Caco-2 (cell line): ENCODE results near the gene SNCA. TPM values are rescaled to one million over a fixed set of nuclear protein-coding genes. Genes with fewer than 3 reads are reported as not detected.

Source experiments
- BruUV-seq: library from RNA; stranded (reverse); fragments of 400-500 nt; replicated peaks from 2 replicates; lab custom pipeline; 2021; lab: Mats Ljungman, UMichigan
- CTCF ChIA-PET: fragments of 300-600 bp; sonication (Branson Sonifier 250); formaldehyde crosslinking; loops from one replicate; lab custom pipeline; 2022; ENCODE audit warnings: antibody characterized with exemption; lab: Charles Lee
- POLR2A ChIA-PET: fragments of 300-600 bp; sonication (Branson Sonifier 250); formaldehyde crosslinking; loops from one replicate; lab custom pipeline; 2022; ENCODE audit warnings: antibody characterized with exemption; lab: Charles Lee
- DNase-seq, 2 experiments: peaks; one replicate each; pipeline versions ENCODE4 v3.0.0 to v3.0.0-alpha.2; 2020 to 2022
- H3K27me3 ChIP-seq: replicated peaks from 2 replicates; pipeline ENCODE4 v1.6.0; 2011; ENCODE audit warnings: low read length; ENCODE audit not compliant: control insufficient read depth, insufficient read depth
- H3K36me3 ChIP-seq: 2 replicates; pipeline ENCODE4 v1.5.1; 2011; ENCODE audit warnings: low read length; ENCODE audit not compliant: control insufficient read depth, insufficient read depth
- H3K4me1 ChIP-seq: fragments of 250-450 bp; sonication (Bioruptor Pico); 2 replicates; pipeline ENCODE4 v1.5.1; 2020; ENCODE audit warnings: mild to moderate bottlenecking
- H3K4me3 ChIP-seq: 2 replicates; pipeline ENCODE4 v1.5.1; 2011; ENCODE audit warnings: low read depth, mild to moderate bottlenecking, control low read depth, low read length
- H3K9me3 ChIP-seq: fragments of 250-450 bp; sonication (Bioruptor Pico); 2 replicates; pipeline ENCODE4 v1.5.1; 2020; ENCODE audit warnings: mild to moderate bottlenecking, moderate library complexity
- H3K27ac Mint-ChIP-seq: one replicate; pipeline ENCODE4 v1.8.0; 2022; ENCODE audit warnings: mixed read lengths; ENCODE audit not compliant: unreplicated experiment
- H3K27me3 Mint-ChIP-seq: one replicate; pipeline ENCODE4 v1.8.0; 2022; ENCODE audit warnings: mixed read lengths; ENCODE audit not compliant: insufficient read depth, unreplicated experiment
- H3K36me3 Mint-ChIP-seq: one replicate; pipeline ENCODE4 v1.8.0; 2022; ENCODE audit warnings: mild to moderate bottlenecking, mixed read lengths; ENCODE audit not compliant: insufficient read depth, unreplicated experiment
- H3K4me1 Mint-ChIP-seq: one replicate; pipeline ENCODE4 v1.8.0; 2022; ENCODE audit warnings: low read depth, mixed read lengths; ENCODE audit not compliant: unreplicated experiment
- H3K4me3 Mint-ChIP-seq: one replicate; pipeline ENCODE4 v1.8.0; 2022; ENCODE audit warnings: mild to moderate bottlenecking, moderate library complexity, mixed read lengths; ENCODE audit not compliant: unreplicated experiment
- H3K9me3 Mint-ChIP-seq: one replicate; pipeline ENCODE4 v1.8.0; 2022; ENCODE audit warnings: mixed read lengths; ENCODE audit not compliant: unreplicated experiment
- intact Hi-C: fragments of 100-400 bp; cut with micrococcal nuclease; formaldehyde crosslinking; loops from one replicate; pipeline ENCODE4 v1.10.0; 2022; ENCODE audit not compliant: unreplicated experiment
- total RNA-seq: library from RNA; stranded (reverse); gene quantifications from 2 replicates; pipeline ENCODE4 v1.2.3, GENCODE V29; 2022
- TF ChIP-seq, protein P1 (sequence below), 2 experiments: fragments of 200-600 bp in 1 of 2; IDR thresholded peaks; 1 replicate in 1 of 2; 2 replicates in 1 of 2; pipeline versions ENCODE4 v1.5.1 to v1.8.0; 2011 to 2022; ENCODE audit warnings: antibody characterized with exemption in 1 of 2, control low read depth in 1 of 2, inconsistent platforms in 1 of 2, low read depth in 1 of 2, low read length in 1 of 2, mild to moderate bottlenecking in 1 of 2, moderate library complexity in 1 of 2; ENCODE audit not compliant: insufficient read depth in 1 of 2, severe bottlenecking in 1 of 2, unreplicated experiment in 1 of 2

SNCA gene
- total RNA-seq, 1 experiment from 2014 or later, result 8.4 TPM

DNA sequence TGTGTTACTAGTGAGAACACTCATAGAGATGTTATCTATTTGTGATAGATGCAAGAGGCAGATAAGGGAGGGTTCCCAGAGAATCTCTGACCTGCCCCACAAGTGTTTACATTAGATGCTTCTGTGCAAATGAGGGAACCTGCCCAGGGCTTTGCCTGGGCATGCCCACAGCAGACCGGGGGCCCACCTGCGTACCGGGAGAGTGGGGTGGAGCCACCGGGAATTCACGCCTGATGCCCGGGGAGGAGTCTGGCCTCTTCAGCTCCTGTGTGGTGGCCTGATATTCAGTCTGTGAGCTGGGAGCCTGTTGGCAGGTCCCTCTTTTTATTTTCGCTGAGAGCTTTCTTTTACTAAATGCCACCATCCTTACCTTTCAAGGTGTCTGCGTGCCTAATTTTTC is 155.7 kb downstream of the SNCA start:
- no TSS peak for BruUV-seq
- peak; percentile 12 to 56 for DNase-seq
- no peaks in the 10 kb centered on the region for H3K36me3 ChIP-seq
- H3K27me3 Mint-ChIP-seq, result no peaks in the 10 kb centered on the region
- no peak overlapping the region for H3K4me3 ChIP-seq
- H3K9me3 Mint-ChIP-seq, result peaks cover 6% of the 10 kb centered on the region
- POLR2A ChIA-PET, result no interaction called here
- TF ChIP-seq, protein P1, sequence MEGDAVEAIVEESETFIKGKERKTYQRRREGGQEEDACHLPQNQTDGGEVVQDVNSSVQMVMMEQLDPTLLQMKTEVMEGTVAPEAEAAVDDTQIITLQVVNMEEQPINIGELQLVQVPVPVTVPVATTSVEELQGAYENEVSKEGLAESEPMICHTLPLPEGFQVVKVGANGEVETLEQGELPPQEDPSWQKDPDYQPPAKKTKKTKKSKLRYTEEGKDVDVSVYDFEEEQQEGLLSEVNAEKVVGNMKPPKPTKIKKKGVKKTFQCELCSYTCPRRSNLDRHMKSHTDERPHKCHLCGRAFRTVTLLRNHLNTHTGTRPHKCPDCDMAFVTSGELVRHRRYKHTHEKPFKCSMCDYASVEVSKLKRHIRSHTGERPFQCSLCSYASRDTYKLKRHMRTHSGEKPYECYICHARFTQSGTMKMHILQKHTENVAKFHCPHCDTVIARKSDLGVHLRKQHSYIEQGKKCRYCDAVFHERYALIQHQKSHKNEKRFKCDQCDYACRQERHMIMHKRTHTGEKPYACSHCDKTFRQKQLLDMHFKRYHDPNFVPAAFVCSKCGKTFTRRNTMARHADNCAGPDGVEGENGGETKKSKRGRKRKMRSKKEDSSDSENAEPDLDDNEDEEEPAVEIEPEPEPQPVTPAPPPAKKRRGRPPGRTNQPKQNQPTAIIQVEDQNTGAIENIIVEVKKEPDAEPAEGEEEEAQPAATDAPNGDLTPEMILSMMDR (IDR thresholded peaks at IDR 0.05; ENCODE audit: insufficient read depth in 1 of 2, low read depth in 1 of 2, low read length in 1 of 2, severe bottlenecking in 1 of 2, unreplicated experiment in 1 of 2), result no peak
- intact Hi-C loops, result no loop called here
- no peaks in the 10 kb centered on the region for H3K36me3 Mint-ChIP-seq
- H3K9me3 ChIP-seq, result no peaks in the 10 kb centered on the region
- peaks cover 12% of the 10 kb centered on the region for H3K4me1 Mint-ChIP-seq
- H3K4me3 Mint-ChIP-seq, result peak overlapping the region; percentile 32
- CTCF ChIA-PET, result no interaction called here
- H3K27ac Mint-ChIP-seq, result no peak overlapping the region
- peaks cover 5% of the 10 kb centered on the region; the same call in 1 of the 2 replicates for H3K4me1 ChIP-seq
- no peaks in the 10 kb centered on the region for H3K27me3 ChIP-seq

DNA sequence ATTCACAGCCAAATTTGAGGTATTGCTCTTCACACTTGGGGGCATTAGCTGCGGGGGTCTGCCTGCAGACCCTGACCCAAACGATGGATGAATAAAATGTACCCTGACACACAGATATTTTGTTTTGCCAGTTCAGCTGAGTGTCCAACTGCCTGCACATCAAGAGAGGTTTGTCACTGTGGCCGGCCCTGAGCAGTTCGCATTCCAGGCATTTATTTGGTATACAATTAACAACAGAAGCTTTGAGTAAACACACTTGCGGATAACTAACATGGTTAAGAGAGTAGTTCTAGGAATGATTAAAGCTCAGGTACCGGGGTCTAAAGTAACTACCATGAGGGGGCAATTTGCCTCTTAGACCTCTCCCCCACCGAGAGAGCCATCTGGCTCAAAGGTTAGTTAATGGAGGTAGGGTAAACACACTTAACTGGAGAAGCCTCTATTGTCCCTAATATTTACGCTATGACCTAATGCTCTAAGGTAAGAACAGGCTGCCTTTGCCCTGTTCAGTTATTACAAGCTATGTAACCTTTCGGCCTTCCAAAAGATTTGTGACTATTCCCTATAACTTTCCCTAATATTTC is 162.0 kb downstream of the SNCA start:
- BruUV-seq, result no TSS peak
- Mint-ChIP-seq H3K36me3 (no peaks in the 10 kb centered on the region), H3K4me1 (peaks cover 16% of the 10 kb centered on the region), H3K9me3 (peaks cover 9% of the 10 kb centered on the region), H3K27ac (peak overlapping the region; percentile 85), H3K4me3 (peak overlapping the region; percentile 32), H3K27me3 (no peaks in the 10 kb centered on the region)
- intact Hi-C loops, result no loop called here
- Histone ChIP-seq H3K4me1 (peaks cover 11% of the 10 kb centered on the region; the same call in 1 of the 2 replicates), H3K36me3 (no peaks in the 10 kb centered on the region), H3K9me3 (no peaks in the 10 kb centered on the region), H3K27me3 (no peaks in the 10 kb centered on the region), H3K4me3 (no peak overlapping the region)
- ChIA-PET POLR2A (no interaction called here), CTCF (interaction anchor here (1.0 kb wide), 2 partner anchors 26 to 34 kb away, joined by 3 to 5 read pairs; no protein-coding TSS in a partner anchor)
- TF ChIP-seq, protein P1 (IDR thresholded peaks at IDR 0.05; ENCODE audit: insufficient read depth in 1 of 2, low read depth in 1 of 2, low read length in 1 of 2, severe bottlenecking in 1 of 2, unreplicated experiment in 1 of 2), result no peak
- DNase-seq, result peak; percentile 28 to 37

Other genes starting within 250 kb of the SNCA start
- not detected in 2 replicates for gene MMRN1, start 57.7 kb upstream of the SNCA start, total RNA-seq